ENCODE results near the gene AOPEP.

AOPEP gene

GRCh38 chr9:95075700-95076099 lies 349.2 kb downstream of the AOPEP start:
- H3K27ac ChIP-seq (ENCODE audit: low read depth, low read length), result no peak overlapping the region
- H3K27me3 ChIP-seq (ENCODE audit: control insufficient read depth, low read length), result no peaks in the 10 kb centered on the region
- no peaks in the 10 kb centered on the region for H4K20me1 ChIP-seq (ENCODE audit: control insufficient read depth, insufficient read depth, low read depth, low read length)
- H3K4me2 ChIP-seq (ENCODE audit: low read length), result no peak overlapping the region
- no peaks in the 10 kb centered on the region for H3K9me2 ChIP-seq (replicated peaks; ENCODE audit: control insufficient read depth, low read length)
- H3K4me1 ChIP-seq (ENCODE audit: control insufficient read depth, low read length), result no peaks in the 10 kb centered on the region
- H3K79me2 ChIP-seq (ENCODE audit: control insufficient read depth, low read length), result no peaks in the 10 kb centered on the region
- no peaks in the 10 kb centered on the region for H3F3A ChIP-seq (ENCODE audit: control insufficient read depth, insufficient read depth)
- TF ChIP-seq CTCF (IDR thresholded peaks at IDR 0.05; ENCODE audit: low read depth, low read length, poor library complexity, severe bottlenecking) (no peak), EZH2phosphoT487 (IDR thresholded peaks at IDR 0.05; ENCODE audit: borderline replicate concordance, low read length) (no peak)
- no peaks in the 10 kb centered on the region for H3K9me3 ChIP-seq (ENCODE audit: control insufficient read depth, insufficient read depth, low read length)
- H3K4me3 ChIP-seq (ENCODE audit: low read length), result no peak overlapping the region
- no peaks in the 10 kb centered on the region for H3K36me3 ChIP-seq (ENCODE audit: control insufficient read depth, low read length)

- Histone ChIP-seq H3K9me3 (ENCODE audit: control insufficient read depth, insufficient read depth, low read length) (no peaks in the 10 kb centered on the region), H3F3A (ENCODE audit: control insufficient read depth, insufficient read depth) (no peaks in the 10 kb centered on the region), H3K36me3 (ENCODE audit: control insufficient read depth, low read length) (no peaks in the 10 kb centered on the region), H3K4me2 (ENCODE audit: low read length) (no peak overlapping the region), H3K9me2 (replicated peaks; ENCODE audit: control insufficient read depth, low read length) (no peaks in the 10 kb centered on the region), H3K4me1 (ENCODE audit: control insufficient read depth, low read length) (no peaks in the 10 kb centered on the region), H3K4me3 (ENCODE audit: low read length) (no peak overlapping the region), H3K79me2 (ENCODE audit: control insufficient read depth, low read length) (no peaks in the 10 kb centered on the region), H3K27ac (ENCODE audit: low read depth, low read length) (no peak overlapping the region), H3K27me3 (ENCODE audit: control insufficient read depth, low read length) (no peaks in the 10 kb centered on the region), H4K20me1 (ENCODE audit: control insufficient read depth, insufficient read depth, low read depth, low read length) (no peaks in the 10 kb centered on the region)
- TF ChIP-seq CTCF (IDR thresholded peaks at IDR 0.05; ENCODE audit: low read depth, low read length, poor library complexity, severe bottlenecking) (no peak), EZH2phosphoT487 (IDR thresholded peaks at IDR 0.05; ENCODE audit: borderline replicate concordance, low read length) (no peak)
Measured at GRCh38 chr9:95076696-95077052, 350.2 kb downstream of the AOPEP start.

GRCh38 chr9:95077053-95077765 lies 350.7 kb downstream of the AOPEP start:
- no peaks in the 10 kb centered on the region for H4K20me1 ChIP-seq (ENCODE audit: control insufficient read depth, insufficient read depth, low read depth, low read length)
- TF ChIP-seq CTCF (IDR thresholded peaks at IDR 0.05; ENCODE audit: low read depth, low read length, poor library complexity, severe bottlenecking), result no peak
- no peak for TF ChIP-seq EZH2phosphoT487 (IDR thresholded peaks at IDR 0.05; ENCODE audit: borderline replicate concordance, low read length)
- H3K4me1 ChIP-seq (ENCODE audit: control insufficient read depth, low read length), result no peaks in the 10 kb centered on the region
- no peaks in the 10 kb centered on the region for H3K9me2 ChIP-seq (replicated peaks; ENCODE audit: control insufficient read depth, low read length)
- H3F3A ChIP-seq (ENCODE audit: control insufficient read depth, insufficient read depth), result no peaks in the 10 kb centered on the region
- no peaks in the 10 kb centered on the region for H3K9me3 ChIP-seq (ENCODE audit: control insufficient read depth, insufficient read depth, low read length)
- H3K4me3 ChIP-seq (ENCODE audit: low read length), result no peak overlapping the region
- no peaks in the 10 kb centered on the region for H3K79me2 ChIP-seq (ENCODE audit: control insufficient read depth, low read length)
- H3K27me3 ChIP-seq (ENCODE audit: control insufficient read depth, low read length), result no peaks in the 10 kb centered on the region
- no peak overlapping the region for H3K27ac ChIP-seq (ENCODE audit: low read depth, low read length)
- no peaks in the 10 kb centered on the region for H3K36me3 ChIP-seq (ENCODE audit: control insufficient read depth, low read length)
- H3K4me2 ChIP-seq (ENCODE audit: low read length), result no peak overlapping the region

Measured in DOHH2 (cell line).